GM12878 (cell line): ENCODE measurements around the gene COL23A1. TPM values are rescaled to one million over a fixed set of nuclear protein-coding genes. Genes with fewer than 3 reads are reported as not detected.
A peak's percentile ranks its signal among the peaks of the same experiment; 100 is the strongest.

Experiments
- ATAC-seq: fragments of 200-7000 bp; cut with Tn5 transposase; 3 replicates; pipeline ENCODE4 v1.9.1; 2020; ENCODE audit warnings: mild to moderate bottlenecking, moderate library complexity
- BruUV-seq: library from RNA; stranded (reverse); fragments of 400-500 nt; replicated peaks from 2 replicates; lab custom pipeline; 2021; lab: Mats Ljungman, UMichigan
- CTCF ChIA-PET: fragments of 300-600 bp; sonication (Branson Sonifier 250); formaldehyde crosslinking; extraction: SDS; loops from one replicate; lab custom pipeline; 2021; ENCODE audit warnings: inconsistent platforms; lab: Yijun Ruan, JAX
- POLR2A ChIA-PET: fragments of 350-600 bp; formaldehyde crosslinking; extraction: SDS; loops from one replicate; lab custom pipeline; 2021; ENCODE audit warnings: inconsistent platforms; lab: Charles Lee
- RAD21 ChIA-PET: fragments of 300-600 bp; sonication (Branson Sonifier 250); formaldehyde crosslinking; loops from one replicate; lab custom pipeline; 2023; ENCODE audit warnings: antibody characterized with exemption; ENCODE audit not compliant: unreplicated experiment; lab: Charles Lee
- SMC1A ChIA-PET: fragments of 300-600 bp; sonication (Branson Sonifier 250); formaldehyde crosslinking; loops from one replicate; lab custom pipeline; 2023; ENCODE audit not compliant: unreplicated experiment, uncharacterized antibody; lab: Charles Lee
- DNase-seq: peaks from one replicate; pipeline ENCODE4 v3.0.0-alpha.2; 2011; ENCODE audit warnings: low read depth, low spot score
- FAIRE-seq: peaks from 3 replicates; lab custom pipeline; 2011; peaks lifted over from hg19 to GRCh38; lab: Jason Lieb, UNC
- H2AFZ ChIP-seq: 2 replicates; pipeline ENCODE4 v1.6.0; 2011; ENCODE audit warnings: low read depth, low read length, control low read depth; ENCODE audit not compliant: control insufficient read depth
- H3K27ac ChIP-seq: 2 replicates; pipeline ENCODE4 v1.5.1; 2011; ENCODE audit warnings: control low read depth; ENCODE audit not compliant: control insufficient read depth, insufficient read depth
- H3K27me3 ChIP-seq, 2 experiments: replicated peaks in 1 of 2; 2 replicates each; pipeline versions ENCODE4 v1.6.0 to v1.6.1; 2011; ENCODE audit warnings: low read length in 1 of 2; ENCODE audit not compliant: control insufficient read depth in 2 of 2, insufficient read depth in 2 of 2
- H3K36me3 ChIP-seq, 2 experiments: 2 replicates each; pipeline ENCODE4 v1.5.1; 2011; ENCODE audit warnings: low read length in 1 of 2; ENCODE audit not compliant: control insufficient read depth in 2 of 2, insufficient read depth in 2 of 2
- H3K4me1 ChIP-seq: 2 replicates; pipeline ENCODE4 v1.6.1; 2011; ENCODE audit warnings: mild to moderate bottlenecking, low read length, moderate library complexity, mixed read lengths; ENCODE audit not compliant: control insufficient read depth, insufficient read depth
- H3K4me2 ChIP-seq: 2 replicates; pipeline ENCODE4 v1.6.0; 2011; ENCODE audit warnings: control low read depth; ENCODE audit not compliant: control insufficient read depth, insufficient read depth
- H3K4me3 ChIP-seq: fragments of 200-600 bp; sonication (generic); 2 replicates; pipeline ENCODE4 v1.5.1; 2016
- H3K79me2 ChIP-seq: 2 replicates; pipeline ENCODE4 v1.6.0; 2011; ENCODE audit warnings: low read length; ENCODE audit not compliant: control insufficient read depth, insufficient read depth
- H3K9ac ChIP-seq: 2 replicates; pipeline ENCODE4 v1.8.0; 2011; ENCODE audit warnings: low read length, control low read depth, mixed read lengths; ENCODE audit not compliant: control insufficient read depth, insufficient read depth
- H3K9me3 ChIP-seq: replicated peaks from 3 replicates; pipeline ENCODE4 v1.5.1; 2011; ENCODE audit warnings: mild to moderate bottlenecking, low read length; ENCODE audit not compliant: control insufficient read depth, insufficient read depth
- H4K20me1 ChIP-seq: 2 replicates; pipeline ENCODE4 v1.6.0; 2011; ENCODE audit not compliant: control insufficient read depth, insufficient read depth
- ELK1 ChIP-seq: IDR thresholded peaks from 2 replicates; pipeline ENCODE4 v1.6.1; 2012; ENCODE audit warnings: low read depth, low read length, improper control_type of control experiment
- KDM1A ChIP-seq: fragments of 200-600 bp; sonication (generic); IDR thresholded peaks from 2 replicates; pipeline ENCODE4 v1.6.1; 2016; ENCODE audit warnings: borderline replicate concordance
- MLLT1 ChIP-seq: fragments of 450-650 bp; IDR thresholded peaks from 2 replicates; pipeline ENCODE4 v1.6.1; 2016; ENCODE audit warnings: mild to moderate bottlenecking
- NKRF ChIP-seq: fragments of 450-650 bp; conservative IDR thresholded peaks from 2 replicates; pipeline ENCODE4 v1.6.1; 2017; ENCODE audit warnings: mild to moderate bottlenecking, moderate library complexity
- NR2C1 ChIP-seq: fragments of 450-650 bp; IDR thresholded peaks from 2 replicates; pipeline ENCODE4 v1.6.1; 2017; ENCODE audit warnings: antibody characterized with exemption, mild to moderate bottlenecking, moderate library complexity
- NR2C2 ChIP-seq: IDR thresholded peaks from 2 replicates; pipeline ENCODE4 v1.6.1; 2011; ENCODE audit warnings: borderline replicate concordance, low read depth; ENCODE audit not compliant: control insufficient read depth, insufficient read length
- USF2 ChIP-seq: IDR thresholded peaks from 2 replicates; pipeline ENCODE4 v1.6.1; 2011; ENCODE audit warnings: low read depth, low read length, improper control_type of control experiment, borderline replicate concordance
- ZNF687 ChIP-seq: fragments of 450-650 bp; IDR thresholded peaks from 2 replicates; pipeline ENCODE4 v1.6.1; 2017; ENCODE audit warnings: mild to moderate bottlenecking, moderate library complexity
- WGBS: methylation state at CpG from one replicate; pipeline ENCODE4 v1.1.6; 2016; ENCODE audit warnings: low lambda C conversion rate; ENCODE audit not compliant: insufficient replicate concordance, insufficient coverage; ENCODE audit errors: missing lambda C conversion rate; 5-methylcytosine and 5-hydroxymethylcytosine counted together
- in situ Hi-C: fragments of 300-500 bp; cut with MboI; formaldehyde crosslinking; loops from 9 replicates; pipeline ENCODE4 v1.14.3; 2018; ENCODE audit warnings: mixed read lengths
- intact Hi-C: fragments of 100-400 bp; cut with micrococcal nuclease; formaldehyde crosslinking; loops from one replicate; pipeline ENCODE4 v1.14.2; 2022; ENCODE audit not compliant: unreplicated experiment
- polyA plus RNA-seq, 11 experiments: library from polyadenylated mRNA; depleted of rRNA in 4 of 11; unstranded in 6 of 11; stranded (reverse) in 5 of 11; fragments of >200 nt; fragmentation: Nextera tagmentation in 4 of 11; fragmentation: Illumina TruSeq in 1 of 11; extraction: Ambion mirVana in 4 of 11; extraction: Trizol in 1 of 11; gene quantifications; 1 replicate in 1 of 11; 2 replicates in 10 of 11; pipeline versions ENCODE4 v1.2.1 to v1.2.3, GENCODE V29; 2011 to 2016; ENCODE audit warnings: inconsistent platforms in 2 of 11, missing spikeins in 2 of 11, low read depth in 1 of 11
- total RNA-seq, 4 experiments: library from RNA; depleted of rRNA in 3 of 4; stranded (reverse); fragments of >200 nt in 3 of 4; fragmentation: Illumina TruSeq in 1 of 4; extraction: Trizol in 1 of 4; gene quantifications; 2 replicates each; pipeline versions ENCODE4 v1.2.1 to v1.2.3, GENCODE V29; 2013 to 2021

The COL23A1 gene
- total and polyA plus RNA-seq, 10 of the 15 experiments (the other 5 are each of a cell fraction or from before 2014, with no cell fraction given) = 0.03 to 0.83 (median 0.09) TPM; not detected in 5

- BruUV-seq = no TSS peak
- peak; percentile 27 for FAIRE-seq
- no peaks in the 10 kb centered on the region for H3K4me1 ChIP-seq
- no peak for DNase-seq
- ChIA-PET POLR2A (no interaction called here), RAD21 (no interaction called here), CTCF (no interaction called here), SMC1A (no interaction called here)
- no peaks in the 10 kb centered on the region for H4K20me1 ChIP-seq
- no peak overlapping the region for H2AFZ ChIP-seq
- H3K27ac ChIP-seq = no peak overlapping the region
- H3K4me3 ChIP-seq = no peak overlapping the region
- no peaks in the 10 kb centered on the region for H3K9me3 ChIP-seq
- ATAC-seq = no peak
- intact Hi-C loops = no loop called here
- H3K36me3 ChIP-seq = no peaks in the 10 kb centered on the region
- H3K27me3 ChIP-seq = no peaks in the 10 kb centered on the region
- no peak for TF ChIP-seq NKRF
- no peak for TF ChIP-seq NR2C1
- no peak for TF ChIP-seq KDM1A
- no peak for TF ChIP-seq ELK1
- no peak for TF ChIP-seq ZNF687
- TF ChIP-seq MLLT1 = no peak
- TF ChIP-seq USF2 = no peak
- TF ChIP-seq NR2C2 = no peak
- no peak overlapping the region for H3K9ac ChIP-seq
- WGBS = 90% methylated on average over 5 of the region's 5 CpGs
- in situ Hi-C loops = no loop called here
- H3K79me2 ChIP-seq = no peaks in the 10 kb centered on the region
- H3K4me2 ChIP-seq = no peak overlapping the region
Observed at GRCh38 chr5:178357678-178358077, 232.5 kb downstream of the COL23A1 start.
